HepG2 (cell line): ENCODE measurements around the gene CEP135. TPM values are rescaled to one million over a fixed set of nuclear protein-coding genes. Genes with fewer than 3 reads are reported as not detected.

Experiments
- ATAC-seq: fragments of 200-7000 bp; cut with Tn5 transposase; 3 replicates; pipeline ENCODE4 v1.9.1; 2020; ENCODE audit warnings: mild to moderate bottlenecking, moderate library complexity
- BruUV-seq: library from RNA; stranded (reverse); fragments of 400-500 nt; replicated peaks from 2 replicates; lab custom pipeline; 2021; lab: Mats Ljungman, UMichigan
- CTCF ChIA-PET: fragments of 300-600 bp; formaldehyde crosslinking; extraction: SDS; loops from one replicate; lab custom pipeline; 2021; ENCODE audit warnings: low total read pairs, inconsistent platforms, low intra/inter-chr PET ratio; lab: Yijun Ruan, JAX
- POLR2A ChIA-PET: fragments of 350-600 bp; sonication (Branson Sonifier 250); formaldehyde crosslinking; loops from one replicate; lab custom pipeline; 2020; ENCODE audit warnings: antibody characterized with exemption, inconsistent platforms; lab: Yijun Ruan, JAX
- DNase-seq: peaks from one replicate; pipeline ENCODE4 v3.0.0-alpha.2; 2015; ENCODE audit warnings: low spot score
- FAIRE-seq: peaks from 3 replicates; lab custom pipeline; 2011; peaks lifted over from hg19 to GRCh38; lab: Jason Lieb, UNC
- H2AFZ ChIP-seq: one replicate; pipeline ENCODE4 v1.6.1; 2011; ENCODE audit warnings: low read length, inconsistent platforms
- H3K27ac ChIP-seq: fragments of 300-600 bp; 3 replicates; pipeline ENCODE4 v1.8.0; 2011; ENCODE audit warnings: mixed run types, mild to moderate bottlenecking, mixed read lengths, low read length, inconsistent platforms; ENCODE audit not compliant: insufficient read depth; ENCODE audit errors: extremely low read length
- H3K27me3 ChIP-seq, 2 experiments: fragments of 200-600 bp in 1 of 2; 2 replicates in 1 of 2; 3 replicates in 1 of 2; pipeline versions ENCODE4 v1.6.0 to v1.8.0; 2011; ENCODE audit warnings: low read length in 2 of 2, mild to moderate bottlenecking in 2 of 2, moderate library complexity in 2 of 2, inconsistent platforms in 1 of 2; ENCODE audit not compliant: insufficient read depth in 2 of 2, control insufficient read depth in 1 of 2
- H3K36me3 ChIP-seq, 2 experiments: fragments of 200-600 bp in 1 of 2; replicated peaks in 1 of 2; 2 replicates in 1 of 2; 3 replicates in 1 of 2; pipeline versions ENCODE4 v1.5.1 to v1.8.0; 2011; ENCODE audit warnings: low read length in 2 of 2, inconsistent platforms in 1 of 2; ENCODE audit not compliant: insufficient read depth in 2 of 2, control insufficient read depth in 1 of 2
- H3K4me1 ChIP-seq: 2 replicates; pipeline ENCODE4 v1.5.1; 2012; ENCODE audit warnings: low read length, inconsistent platforms; ENCODE audit not compliant: insufficient read depth
- H3K4me2 ChIP-seq: 2 replicates; pipeline ENCODE4 v1.6.0; 2011; ENCODE audit warnings: low read depth, low read length, inconsistent platforms
- H3K4me3 ChIP-seq, 3 experiments: fragments of 200-600 bp in 1 of 3; sonication (generic), shearing (Covaris generic) in 1 of 3; replicated peaks in 1 of 3; 2 replicates each; pipeline ENCODE4 v1.5.1; 2011 to 2016; ENCODE audit warnings: low read length in 3 of 3, inconsistent platforms in 2 of 3, low read depth in 2 of 3, mild to moderate bottlenecking in 2 of 3, control low read depth in 1 of 3, mixed read lengths in 1 of 3; ENCODE audit not compliant: insufficient read depth in 1 of 3
- H3K79me2 ChIP-seq: one replicate; pipeline ENCODE4 v1.6.1; 2011; ENCODE audit warnings: low read length, inconsistent platforms; ENCODE audit not compliant: insufficient read depth
- H3K9ac ChIP-seq: 2 replicates; pipeline ENCODE4 v1.6.0; 2011; ENCODE audit warnings: mild to moderate bottlenecking, low read depth, low read length, inconsistent platforms; ENCODE audit not compliant: insufficient read depth
- H3K9me3 ChIP-seq: 2 replicates; pipeline ENCODE4 v1.5.1; 2012; ENCODE audit warnings: mild to moderate bottlenecking, low read length
- H4K20me1 ChIP-seq: 2 replicates; pipeline ENCODE4 v1.6.0; 2011; ENCODE audit warnings: inconsistent platforms, mild to moderate bottlenecking, low read length, moderate library complexity; ENCODE audit not compliant: insufficient read depth
- NR2F1 ChIP-seq, 2 experiments: fragments of 450-650 bp in 1 of 2; formaldehyde crosslinking in 1 of 2; IDR thresholded peaks; 2 replicates each; pipeline versions ENCODE4 v1.5.0 to v1.6.1; 2016 to 2020; ENCODE audit warnings: mild to moderate bottlenecking in 1 of 2, missing compliant biosample characterization in 1 of 2, missing genetic modification reagents in 1 of 2, moderate library complexity in 1 of 2
- NR2F6 ChIP-seq, 2 experiments: IDR thresholded peaks; 2 replicates each; pipeline ENCODE4 v1.6.1; 2016; ENCODE audit warnings: antibody characterized with exemption in 1 of 2, mild to moderate bottlenecking in 1 of 2
- POLR2G ChIP-seq: fragments of 200-400 bp; formaldehyde crosslinking; IDR thresholded peaks from 2 replicates; pipeline ENCODE4 v1.6.1; 2018; ENCODE audit warnings: mild to moderate bottlenecking, low read depth, low read length, moderate library complexity
- PRDM10 ChIP-seq: sonication (generic); formaldehyde crosslinking; IDR thresholded peaks from 2 replicates; pipeline ENCODE4 v1.4.0; 2020; ENCODE audit warnings: low read depth, missing genetic modification reagents
- ZFP90 ChIP-seq: sonication (generic); formaldehyde crosslinking; IDR thresholded peaks from 2 replicates; pipeline ENCODE4 v1.8.0; 2022; ENCODE audit warnings: missing genetic modification reagents, mild to moderate bottlenecking, inconsistent platforms, borderline replicate concordance
- ZNF737 ChIP-seq: sonication (generic); formaldehyde crosslinking; IDR thresholded peaks from 2 replicates; pipeline ENCODE4 v1.5.0; 2020; ENCODE audit warnings: missing genetic modification reagents, mild to moderate bottlenecking, borderline replicate concordance
- WGBS: methylation state at CpG from one replicate; pipeline ENCODE4 v1.1.6; 2017; ENCODE audit warnings: low lambda C conversion rate; 5-methylcytosine and 5-hydroxymethylcytosine counted together
- in situ Hi-C: cut with HindIII; loops from 2 replicates; pipeline ENCODE4 v1.10.0; 2017; ENCODE audit warnings: low pct_unique_long_range_greater_than_20kb; ENCODE audit not compliant: extremely low pct_ligation_motif_present
- intact Hi-C: fragments of 100-400 bp; cut with micrococcal nuclease; formaldehyde crosslinking; loops from one replicate; pipeline ENCODE4 v1.10.0; 2022; ENCODE audit not compliant: unreplicated experiment
- polyA plus RNA-seq, 8 experiments: library from polyadenylated mRNA; depleted of rRNA in 3 of 8; stranded (reverse) in 7 of 8; unstranded in 1 of 8; fragments of >200 nt; fragmentation: Illumina TruSeq in 4 of 8; extraction: Trizol in 4 of 8; gene quantifications; 2 replicates each; pipeline versions ENCODE4 v1.2.1 to v1.2.3, GENCODE V29; 2011 to 2016; ENCODE audit warnings: low read depth in 4 of 8, missing spikeins in 1 of 8, mixed read lengths in 1 of 8; ENCODE audit not compliant: insufficient read depth in 1 of 8
- total RNA-seq, 5 experiments: library from RNA; depleted of rRNA; stranded (reverse); fragments of >200 nt; fragmentation: Illumina TruSeq; extraction: Trizol; gene quantifications; 2 replicates each; pipeline ENCODE4 v1.2.3, GENCODE V29; 2016; ENCODE audit warnings: low read depth in 1 of 5

CEP135 gene
- total and polyA plus RNA-seq, 2 of the 13 experiments (the other 11 are each of a cell fraction or from before 2014, with no cell fraction given) = 1.7 to 8.8 TPM

- no peaks in the 10 kb centered on the region for H3K79me2 ChIP-seq
- peaks cover 21% of the 10 kb centered on the region for H3K4me1 ChIP-seq
- 22% methylated on average over 4 of the region's 4 CpGs for WGBS
- H3K9ac ChIP-seq = no peak overlapping the region
- ChIA-PET CTCF (no interaction called here), POLR2A (no interaction called here)
- no peaks in the 10 kb centered on the region for H4K20me1 ChIP-seq
- H3K4me3 ChIP-seq = no peak overlapping the region
- intact Hi-C loops (no loop called here), in situ Hi-C loops (no loop called here)
- H3K27me3 ChIP-seq = no peaks in the 10 kb centered on the region
- ATAC-seq (peak; percentile 62), FAIRE-seq (peak; percentile 15), DNase-seq (no peak)
- peak overlapping the region; percentile 36 for H3K27ac ChIP-seq
- peak overlapping the region; percentile 20 for H2AFZ ChIP-seq
- peak overlapping the region; percentile 28; the same call in 1 of the 2 replicates for H3K4me2 ChIP-seq
- no peaks in the 10 kb centered on the region for H3K36me3 ChIP-seq
- no TSS peak for BruUV-seq
- H3K9me3 ChIP-seq = no peaks in the 10 kb centered on the region
- TF ChIP-seq PRDM10 (CRISPR knock-in tag) (peak; percentile 66; the same call in 1 of the 2 replicates), NR2F6 (IDR thresholded peaks at IDR 0.05) (no peak), NR2F6 (CRISPR knock-in tag; IDR thresholded peaks at IDR 0.05) (peak; percentile 31; the same call in 1 of the 2 replicates), POLR2G (no peak), NR2F1 (CRISPR knock-in tag; IDR thresholded peaks at IDR 0.05) (peak in 1 of 2 experiments; percentile 32; a peak in 1 of 4 replicates), ZNF737 (CRISPR knock-in tag) (no peak), ZFP90 (CRISPR knock-in tag) (no peak)
Measured at GRCh38 chr4:56062526-56063145, 113.9 kb downstream of the CEP135 start.
